HepG2 (cell line): ENCODE results near the gene COL9A2. TPM values are rescaled to one million over a fixed set of nuclear protein-coding genes. Genes with fewer than 3 reads are reported as not detected.
A peak's percentile ranks its signal among the peaks of the same experiment; 100 is the strongest.

Source experiments
- ATF7-NPFF ChIP-seq: sonication (generic); formaldehyde crosslinking; IDR thresholded peaks from 2 replicates; pipeline ENCODE4 v1.8.1; 2023; ENCODE audit warnings: mild to moderate bottlenecking, low read depth, missing genetic modification reagents, moderate library complexity
- DPF2 ChIP-seq: sonication (generic); formaldehyde crosslinking; IDR thresholded peaks from 2 replicates; pipeline ENCODE4 v1.4.0; 2020; ENCODE audit warnings: mild to moderate bottlenecking, low read depth, missing genetic modification reagents, borderline replicate concordance
- PCBP2 ChIP-seq: fragments of 200-400 bp; formaldehyde crosslinking; optimal IDR thresholded peaks from 2 replicates; pipeline ENCODE3; 2018; ENCODE audit warnings: low read length, low read depth; ENCODE audit not compliant: poor library complexity, severe bottlenecking
- POLR2A ChIP-seq, 2 experiments: IDR thresholded peaks; 2 replicates each; pipeline ENCODE4 v1.6.1; 2011; ENCODE audit warnings: low read depth in 2 of 2, low read length in 2 of 2, mild to moderate bottlenecking in 1 of 2, moderate library complexity in 1 of 2; ENCODE audit not compliant: insufficient read depth in 1 of 2
- TCF12 ChIP-seq, 2 experiments: fragments of 450-650 bp in 1 of 2; sonication (generic) in 1 of 2; formaldehyde crosslinking in 1 of 2; IDR thresholded peaks; 2 replicates each; pipeline versions ENCODE4 v1.6.1 to v1.8.0; 2017 to 2022; ENCODE audit warnings: antibody characterized with exemption in 1 of 2, mild to moderate bottlenecking in 1 of 2, missing genetic modification reagents in 1 of 2, moderate library complexity in 1 of 2
- ZBTB7A ChIP-seq: sonication (generic); formaldehyde crosslinking; IDR thresholded peaks from 2 replicates; pipeline ENCODE4 v1.8.0; 2022; ENCODE audit warnings: mild to moderate bottlenecking, missing genetic modification reagents
- ZBTB7B ChIP-seq: sonication (generic); formaldehyde crosslinking; IDR thresholded peaks from 2 replicates; pipeline ENCODE4 v1.4.0; 2020; ENCODE audit warnings: missing genetic modification reagents
- ZNF225 ChIP-seq: sonication (generic); formaldehyde crosslinking; IDR thresholded peaks from 2 replicates; pipeline ENCODE4 v1.4.0; 2020; ENCODE audit warnings: mild to moderate bottlenecking, missing genetic modification reagents
- ZNF468 ChIP-seq: sonication (generic); formaldehyde crosslinking; IDR thresholded peaks from 2 replicates; pipeline ENCODE4 v1.8.0; 2022; ENCODE audit warnings: mild to moderate bottlenecking, moderate library complexity, missing genetic modification reagents
- ZNF672 ChIP-seq: sonication (generic); formaldehyde crosslinking; IDR thresholded peaks from 2 replicates; pipeline ENCODE4 v1.8.1; 2022; ENCODE audit warnings: missing genetic modification reagents
- ZSCAN12 ChIP-seq: sonication (generic); formaldehyde crosslinking; IDR thresholded peaks from 2 replicates; pipeline ENCODE4 v1.9.0; 2021; ENCODE audit warnings: mild to moderate bottlenecking, missing genetic modification reagents
- ZSCAN21 ChIP-seq: sonication (generic); formaldehyde crosslinking; IDR thresholded peaks from 2 replicates; pipeline ENCODE4 v1.8.0; 2022; ENCODE audit warnings: mild to moderate bottlenecking, missing genetic modification reagents, moderate library complexity, borderline replicate concordance
- polyA plus RNA-seq, 8 experiments: library from polyadenylated mRNA; depleted of rRNA in 3 of 8; stranded (reverse) in 7 of 8; unstranded in 1 of 8; fragments of >200 nt; fragmentation: Illumina TruSeq in 4 of 8; extraction: Trizol in 4 of 8; gene quantifications; 2 replicates each; pipeline versions ENCODE4 v1.2.1 to v1.2.3, GENCODE V29; 2011 to 2016; ENCODE audit warnings: low read depth in 4 of 8, missing spikeins in 1 of 8, mixed read lengths in 1 of 8; ENCODE audit not compliant: insufficient read depth in 1 of 8
- total RNA-seq, 5 experiments: library from RNA; depleted of rRNA; stranded (reverse); fragments of >200 nt; fragmentation: Illumina TruSeq; extraction: Trizol; gene quantifications; 2 replicates each; pipeline ENCODE4 v1.2.3, GENCODE V29; 2016; ENCODE audit warnings: low read depth in 1 of 5
- TF ChIP-seq, protein P1 (sequence below), 2 experiments: sonication (generic) in 1 of 2; formaldehyde crosslinking in 1 of 2; IDR thresholded peaks; 2 replicates each; pipeline versions ENCODE4 v1.4.0 to v1.6.1; 2016 to 2020; ENCODE audit warnings: borderline replicate concordance in 1 of 2, low read depth in 1 of 2, mild to moderate bottlenecking in 1 of 2, missing genetic modification reagents in 1 of 2
- TF ChIP-seq, protein P2 (sequence below): sonication (generic); formaldehyde crosslinking; IDR thresholded peaks from 2 replicates; pipeline ENCODE4 v1.5.0; 2020; ENCODE audit warnings: mild to moderate bottlenecking, missing genetic modification reagents, borderline replicate concordance
- TF ChIP-seq, protein P3 (sequence below): sonication (generic); formaldehyde crosslinking; IDR thresholded peaks from 2 replicates; pipeline ENCODE4 v1.5.0; 2020; ENCODE audit warnings: mild to moderate bottlenecking, missing genetic modification reagents
- TF ChIP-seq, protein P4 (sequence below): sonication (generic); formaldehyde crosslinking; IDR thresholded peaks from 2 replicates; pipeline ENCODE4 v1.5.1; 2020; ENCODE audit warnings: missing genetic modification reagents, mild to moderate bottlenecking, borderline replicate concordance

The COL9A2 gene
- total and polyA plus RNA-seq, 2 of the 13 experiments (the other 11 are each of a cell fraction or from before 2014, with no cell fraction given) = 20.2 to 26.9 TPM

DNA sequence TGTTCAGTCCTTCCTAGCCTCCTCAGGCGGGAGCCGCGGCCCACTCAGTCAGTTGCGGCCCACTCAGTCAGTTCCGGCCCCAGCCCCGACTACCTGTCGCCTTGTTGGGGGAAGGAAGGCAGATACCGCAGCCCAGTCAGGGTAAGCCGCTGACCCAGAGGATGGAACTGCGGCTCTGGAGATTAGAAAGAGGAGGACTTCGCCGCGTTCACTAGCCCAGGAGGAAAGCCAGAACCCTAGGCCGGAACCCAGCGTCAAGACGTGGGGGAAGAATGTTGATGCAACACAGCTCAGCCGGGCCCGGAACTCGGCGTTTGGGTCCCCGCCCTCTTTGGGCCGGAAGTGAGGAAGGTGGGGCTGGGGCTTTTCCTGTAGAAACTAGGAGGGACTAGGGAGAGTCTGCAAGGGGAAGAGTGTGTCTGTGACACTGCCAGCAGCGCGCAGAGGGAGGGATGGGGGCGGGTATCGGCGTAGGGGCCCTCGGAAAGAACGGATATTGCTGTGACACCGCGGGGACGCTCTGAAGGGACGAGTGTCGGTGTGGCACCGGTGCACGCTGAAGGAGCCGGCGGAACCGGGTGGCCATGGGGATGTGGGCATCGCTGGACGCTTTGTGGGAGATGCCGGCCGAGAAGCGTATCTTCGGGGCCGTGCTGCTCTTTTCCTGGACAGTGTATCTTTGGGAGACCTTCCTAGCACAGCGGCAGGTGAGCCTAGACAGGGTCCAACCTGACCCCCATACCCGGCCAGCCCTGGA is 59.2 kb downstream of the COL9A2 start, which contains the start of gene ZMPSTE24 (continued):
- TF ChIP-seq, protein P1, sequence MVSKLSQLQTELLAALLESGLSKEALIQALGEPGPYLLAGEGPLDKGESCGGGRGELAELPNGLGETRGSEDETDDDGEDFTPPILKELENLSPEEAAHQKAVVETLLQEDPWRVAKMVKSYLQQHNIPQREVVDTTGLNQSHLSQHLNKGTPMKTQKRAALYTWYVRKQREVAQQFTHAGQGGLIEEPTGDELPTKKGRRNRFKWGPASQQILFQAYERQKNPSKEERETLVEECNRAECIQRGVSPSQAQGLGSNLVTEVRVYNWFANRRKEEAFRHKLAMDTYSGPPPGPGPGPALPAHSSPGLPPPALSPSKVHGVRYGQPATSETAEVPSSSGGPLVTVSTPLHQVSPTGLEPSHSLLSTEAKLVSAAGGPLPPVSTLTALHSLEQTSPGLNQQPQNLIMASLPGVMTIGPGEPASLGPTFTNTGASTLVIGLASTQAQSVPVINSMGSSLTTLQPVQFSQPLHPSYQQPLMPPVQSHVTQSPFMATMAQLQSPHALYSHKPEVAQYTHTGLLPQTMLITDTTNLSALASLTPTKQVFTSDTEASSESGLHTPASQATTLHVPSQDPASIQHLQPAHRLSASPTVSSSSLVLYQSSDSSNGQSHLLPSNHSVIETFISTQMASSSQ (IDR thresholded peaks at IDR 0.05; ENCODE audit: low read depth) = peak; percentile 36; the same call in 1 of the 2 replicates
- TF ChIP-seq, protein P1 (CRISPR knock-in tag; IDR thresholded peaks at IDR 0.05; ENCODE audit: borderline replicate concordance) = peak; percentile 80; the same call in 1 of the 2 replicates
- no peak for TF ChIP-seq ZNF672 (CRISPR knock-in tag)
- TF ChIP-seq, protein P2, sequence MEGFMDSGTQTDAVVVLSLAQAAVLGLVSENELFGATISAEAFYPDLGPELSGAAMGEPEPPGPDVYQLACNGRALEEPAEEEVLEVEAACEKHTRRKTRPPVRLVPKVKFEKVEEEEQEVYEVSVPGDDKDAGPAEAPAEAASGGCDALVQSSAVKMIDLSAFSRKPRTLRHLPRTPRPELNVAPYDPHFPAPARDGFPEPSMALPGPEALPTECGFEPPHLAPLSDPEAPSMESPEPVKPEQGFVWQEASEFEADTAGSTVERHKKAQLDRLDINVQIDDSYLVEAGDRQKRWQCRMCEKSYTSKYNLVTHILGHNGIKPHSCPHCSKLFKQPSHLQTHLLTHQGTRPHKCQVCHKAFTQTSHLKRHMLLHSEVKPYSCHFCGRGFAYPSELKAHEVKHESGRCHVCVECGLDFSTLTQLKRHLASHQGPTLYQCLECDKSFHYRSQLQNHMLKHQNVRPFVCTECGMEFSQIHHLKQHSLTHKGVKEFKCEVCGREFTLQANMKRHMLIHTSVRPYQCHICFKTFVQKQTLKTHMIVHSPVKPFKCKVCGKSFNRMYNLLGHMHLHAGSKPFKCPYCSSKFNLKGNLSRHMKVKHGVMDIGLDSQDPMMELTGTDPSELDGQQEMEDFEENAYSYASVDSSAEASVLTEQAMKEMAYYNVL (CRISPR knock-in tag) = peak; percentile 87; the same call in 1 of the 2 replicates
- TF ChIP-seq ZSCAN21 = peak; percentile 54; the same call in 1 of the 2 replicates
- 0 out of 2 replicates have a peak, but pooled peaks have one; percentile 68 for TF ChIP-seq ZNF225 (CRISPR knock-in tag)
- no peak for TF ChIP-seq ZNF468 (CRISPR knock-in tag)
- no peak; the same call in 1 of the 2 replicates for TF ChIP-seq DPF2 (CRISPR knock-in tag)
- TF ChIP-seq ZBTB7B (CRISPR knock-in tag) = peak; percentile 74; the same call in 1 of the 2 replicates
- no peak for TF ChIP-seq TCF12 (IDR thresholded peaks at IDR 0.05)
- TF ChIP-seq TCF12 (CRISPR knock-in tag; IDR thresholded peaks at IDR 0.05) = peak; percentile 76; the same call in 1 of the 2 replicates
- no peak for TF ChIP-seq ZSCAN12 (CRISPR knock-in tag)
- peak; percentile 68; the same call in 1 of the 2 replicates for TF ChIP-seq ZBTB7A (CRISPR knock-in tag)
- TF ChIP-seq, protein P3, sequence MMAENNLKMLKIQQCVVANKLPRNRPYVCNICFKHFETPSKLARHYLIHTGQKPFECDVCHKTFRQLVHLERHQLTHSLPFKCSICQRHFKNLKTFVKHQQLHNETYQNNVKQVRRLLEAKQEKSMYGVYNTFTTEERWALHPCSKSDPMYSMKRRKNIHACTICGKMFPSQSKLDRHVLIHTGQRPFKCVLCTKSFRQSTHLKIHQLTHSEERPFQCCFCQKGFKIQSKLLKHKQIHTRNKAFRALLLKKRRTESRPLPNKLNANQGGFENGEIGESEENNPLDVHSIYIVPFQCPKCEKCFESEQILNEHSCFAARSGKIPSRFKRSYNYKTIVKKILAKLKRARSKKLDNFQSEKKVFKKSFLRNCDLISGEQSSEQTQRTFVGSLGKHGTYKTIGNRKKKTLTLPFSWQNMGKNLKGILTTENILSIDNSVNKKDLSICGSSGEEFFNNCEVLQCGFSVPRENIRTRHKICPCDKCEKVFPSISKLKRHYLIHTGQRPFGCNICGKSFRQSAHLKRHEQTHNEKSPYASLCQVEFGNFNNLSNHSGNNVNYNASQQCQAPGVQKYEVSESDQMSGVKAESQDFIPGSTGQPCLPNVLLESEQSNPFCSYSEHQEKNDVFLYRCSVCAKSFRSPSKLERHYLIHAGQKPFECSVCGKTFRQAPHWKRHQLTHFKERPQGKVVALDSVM = peak; percentile 68; the same call in 1 of the 2 replicates
- TF ChIP-seq, protein P4, sequence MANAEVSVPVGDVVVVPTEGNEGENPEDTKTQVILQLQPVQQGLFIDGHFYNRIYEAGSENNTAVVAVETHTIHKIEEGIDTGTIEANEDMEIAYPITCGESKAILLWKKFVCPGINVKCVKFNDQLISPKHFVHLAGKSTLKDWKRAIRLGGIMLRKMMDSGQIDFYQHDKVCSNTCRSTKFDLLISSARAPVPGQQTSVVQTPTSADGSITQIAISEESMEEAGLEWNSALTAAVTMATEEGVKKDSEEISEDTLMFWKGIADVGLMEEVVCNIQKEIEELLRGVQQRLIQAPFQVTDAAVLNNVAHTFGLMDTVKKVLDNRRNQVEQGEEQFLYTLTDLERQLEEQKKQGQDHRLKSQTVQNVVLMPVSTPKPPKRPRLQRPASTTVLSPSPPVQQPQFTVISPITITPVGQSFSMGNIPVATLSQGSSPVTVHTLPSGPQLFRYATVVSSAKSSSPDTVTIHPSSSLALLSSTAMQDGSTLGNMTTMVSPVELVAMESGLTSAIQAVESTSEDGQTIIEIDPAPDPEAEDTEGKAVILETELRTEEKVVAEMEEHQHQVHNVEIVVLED (CRISPR knock-in tag) = peak; percentile 89
- no peak for TF ChIP-seq PCBP2
- peak; percentile 74 to 81 for TF ChIP-seq POLR2A (IDR thresholded peaks at IDR 0.05; ENCODE audit: insufficient read depth in 1 of 2, low read depth in 2 of 2, low read length in 2 of 2)
- TF ChIP-seq ATF7-NPFF (CRISPR knock-in tag) = peak; percentile 69
